Activated naive CD8-positive, alpha-beta T cell (primary cell): ENCODE data around the gene TSC22D4.
A peak's percentile ranks its signal among the peaks of the same experiment; 100 is the strongest.

ENCODE experiments used
- H3K27ac Mint-ChIP-seq: one replicate; pipeline ENCODE4 v1.8.0; 2021; ENCODE audit warnings: mixed read lengths
- H3K27me3 Mint-ChIP-seq: one replicate; pipeline ENCODE4 v1.8.0; 2021; ENCODE audit warnings: mixed read lengths
- H3K36me3 Mint-ChIP-seq: one replicate; pipeline ENCODE4 v1.8.0; 2021; ENCODE audit warnings: mixed read lengths
- H3K4me1 Mint-ChIP-seq: one replicate; pipeline ENCODE4 v1.8.0; 2021; ENCODE audit warnings: low read depth, mixed read lengths
- H3K4me3 Mint-ChIP-seq: one replicate; pipeline ENCODE4 v1.8.0; 2021; ENCODE audit warnings: mild to moderate bottlenecking, mixed read lengths
- H3K9me3 Mint-ChIP-seq: one replicate; pipeline ENCODE4 v1.8.0; 2021; ENCODE audit warnings: low read depth, mixed read lengths

The TSC22D4 gene

GRCh38 chr7:100485471-100485876 lies 6.5 kb upstream of the TSC22D4 start:
- Mint-ChIP-seq H3K4me3 (no peak overlapping the region), H3K27ac (no peak overlapping the region), H3K36me3 (no peaks in the 10 kb centered on the region), H3K9me3 (no peaks in the 10 kb centered on the region), H3K27me3 (no peaks in the 10 kb centered on the region), H3K4me1 (peaks cover 10% of the 10 kb centered on the region)

- Mint-ChIP-seq H3K36me3 (no peaks in the 10 kb centered on the region), H3K4me1 (peaks cover 11% of the 10 kb centered on the region), H3K9me3 (no peaks in the 10 kb centered on the region), H3K4me3 (peak overlapping the region; percentile 30), H3K27ac (no peak overlapping the region), H3K27me3 (no peaks in the 10 kb centered on the region)
Observed at GRCh38 chr7:100484673-100485045, 5.6 kb upstream of the TSC22D4 start.

- H3K27ac Mint-ChIP-seq, result peak within 1 kb of the TSS; percentile 34
- H3K36me3 Mint-ChIP-seq, result no peaks in the 10 kb centered on the region
- peaks cover 14% of the 10 kb centered on the region for H3K4me1 Mint-ChIP-seq
- H3K27me3 Mint-ChIP-seq, result no peaks in the 10 kb centered on the region
- H3K9me3 Mint-ChIP-seq, result no peaks in the 10 kb centered on the region
- peak within 1 kb of the TSS; percentile 88 for H3K4me3 Mint-ChIP-seq
Observed at GRCh38 chr7:100483722-100484672, 5.0 kb upstream of the TSC22D4 start, which contains the start of gene NYAP1. Gene NYAP1 (plus strand): TSS chr7:100483927. CDS start chr7:100485312, 1,385 bp downstream.

- Mint-ChIP-seq H3K9me3 (no peaks in the 10 kb centered on the region), H3K36me3 (no peaks in the 10 kb centered on the region), H3K4me3 (peak overlapping the region; percentile 88), H3K27ac (no peak overlapping the region), H3K27me3 (no peaks in the 10 kb centered on the region), H3K4me1 (peaks cover 14% of the 10 kb centered on the region)
Observed at GRCh38 chr7:100483090-100483721, 4.2 kb upstream of the TSC22D4 start.

GRCh38 chr7:100482728-100483089 lies 3.7 kb upstream of the TSC22D4 start:
- no peaks in the 10 kb centered on the region for H3K36me3 Mint-ChIP-seq
- H3K9me3 Mint-ChIP-seq, result no peaks in the 10 kb centered on the region
- H3K4me1 Mint-ChIP-seq, result peaks cover 14% of the 10 kb centered on the region
- peak overlapping the region; percentile 34 for H3K27ac Mint-ChIP-seq
- no peaks in the 10 kb centered on the region for H3K27me3 Mint-ChIP-seq
- peak overlapping the region; percentile 88 for H3K4me3 Mint-ChIP-seq

GRCh38 chr7:100481466-100481865 lies 2.5 kb upstream of the TSC22D4 start:
- Mint-ChIP-seq H3K27me3 (no peaks in the 10 kb centered on the region), H3K36me3 (no peaks in the 10 kb centered on the region), H3K27ac (no peak overlapping the region), H3K4me1 (peaks cover 21% of the 10 kb centered on the region), H3K9me3 (no peaks in the 10 kb centered on the region), H3K4me3 (no peak overlapping the region)

- H3K27me3 Mint-ChIP-seq, result no peaks in the 10 kb centered on the region
- peaks cover 2% of the 10 kb centered on the region for H3K36me3 Mint-ChIP-seq
Observed at GRCh38 chr7:100477871-100478267, 1.1 kb downstream of the TSC22D4 start.

GRCh38 chr7:100476903-100477870 lies 1.8 kb downstream of the TSC22D4 start:
- Mint-ChIP-seq H3K4me1 (peaks cover 44% of the 10 kb centered on the region), H3K27me3 (no peaks in the 10 kb centered on the region)

More at GRCh38 chr7:100477871-100478267, 1.1 kb downstream of the TSC22D4 start:
- Mint-ChIP-seq H3K27ac (peak overlapping the region; percentile 78), H3K4me3 (peak overlapping the region; percentile 92), H3K9me3 (no peaks in the 10 kb centered on the region), H3K4me1 (peaks cover 48% of the 10 kb centered on the region)

GRCh38 chr7:100476101-100476780 lies 2.8 kb downstream of the TSC22D4 start:
- Mint-ChIP-seq H3K4me3 (peak overlapping the region; percentile 85), H3K27ac (peak overlapping the region; percentile 92), H3K36me3 (peaks cover 2% of the 10 kb centered on the region), H3K9me3 (no peaks in the 10 kb centered on the region), H3K4me1 (peaks cover 40% of the 10 kb centered on the region), H3K27me3 (no peaks in the 10 kb centered on the region)

More at GRCh38 chr7:100476903-100477870, 1.8 kb downstream of the TSC22D4 start:
- Mint-ChIP-seq H3K9me3 (no peaks in the 10 kb centered on the region), H3K4me3 (peak overlapping the region; percentile 85), H3K36me3 (peaks cover 2% of the 10 kb centered on the region), H3K27ac (peak overlapping the region; percentile 80)

- Mint-ChIP-seq H3K4me3 (peak overlapping the region; percentile 85), H3K36me3 (peaks cover 2% of the 10 kb centered on the region), H3K9me3 (no peaks in the 10 kb centered on the region), H3K4me1 (peaks cover 43% of the 10 kb centered on the region), H3K27me3 (no peaks in the 10 kb centered on the region), H3K27ac (peak overlapping the region; percentile 92)
Observed at GRCh38 chr7:100475549-100475948, 3.5 kb downstream of the TSC22D4 start.

- H3K4me1 Mint-ChIP-seq, result peaks cover 46% of the 10 kb centered on the region
- no peaks in the 10 kb centered on the region for H3K9me3 Mint-ChIP-seq
- peak overlapping the region; percentile 66 for H3K27ac Mint-ChIP-seq
- peak overlapping the region; percentile 10 for H3K4me3 Mint-ChIP-seq
- peaks cover 2% of the 10 kb centered on the region for H3K36me3 Mint-ChIP-seq
- H3K27me3 Mint-ChIP-seq, result no peaks in the 10 kb centered on the region
Observed at GRCh38 chr7:100472854-100473499, 6.0 kb downstream of the TSC22D4 start.

GRCh38 chr7:100472121-100472851 lies 6.7 kb downstream of the TSC22D4 start:
- Mint-ChIP-seq H3K4me1 (peaks cover 46% of the 10 kb centered on the region), H3K4me3 (no peak overlapping the region), H3K36me3 (peaks cover 2% of the 10 kb centered on the region), H3K27ac (peak overlapping the region; percentile 66), H3K27me3 (no peaks in the 10 kb centered on the region), H3K9me3 (no peaks in the 10 kb centered on the region)

GRCh38 chr7:100471021-100471420 lies 8.0 kb downstream of the TSC22D4 start:
- peaks cover 36% of the 10 kb centered on the region for H3K4me1 Mint-ChIP-seq
- H3K27ac Mint-ChIP-seq, result no peak overlapping the region
- H3K36me3 Mint-ChIP-seq, result peaks cover 2% of the 10 kb centered on the region
- no peaks in the 10 kb centered on the region for H3K27me3 Mint-ChIP-seq
- H3K9me3 Mint-ChIP-seq, result no peaks in the 10 kb centered on the region
- H3K4me3 Mint-ChIP-seq, result no peak overlapping the region
